Upper lobe of left lung (tissue), 4 donors: Measurements from ENCODE around the gene EFR3B.

Experiments used
- CTCF ChIP-seq, 6 experiments: fragments of 450-650 bp in 4 of 6; fragments of 200-600 bp in 2 of 6; sonication (generic) in 2 of 6; IDR thresholded peaks; one replicate each; pipeline ENCODE4 v1.5.1; 2016 to 2019; ENCODE audit warnings: antibody characterized with exemption in 6 of 6
- EP300 ChIP-seq, 4 donors: sonication (generic); formaldehyde crosslinking; IDR thresholded peaks; one replicate each; pipeline ENCODE4 v1.5.1; 2017; ENCODE audit warnings: antibody characterized with exemption in 4 of 4, control low read depth in 2 of 4

- TF ChIP-seq CTCF (IDR thresholded peaks at IDR 0.05) = no peak
- no peak for TF ChIP-seq EP300 (IDR thresholded peaks at IDR 0.05)
These were observed 2.8 kb upstream of the EFR3B start for GRCh38 chr2:25039126-25039525.
